A549 (cell line): Measurements from ENCODE around the gene ZMYND8. TPM values are rescaled to one million over a fixed set of nuclear protein-coding genes. Genes with fewer than 3 reads are reported as not detected.

Experiments
- ATAC-seq, 2 experiments: fragments of 200-7000 bp in 1 of 2; fragments of >200 bp in 1 of 2; cut with Nextera tagmentation in 1 of 2; cut with Tn5 transposase in 1 of 2; 3 replicates each; pipeline versions ENCODE4 v1.8.0 to v1.9.1; 2018 to 2020; ENCODE audit warnings: mild to moderate bottlenecking in 1 of 2, moderate library complexity in 1 of 2
- CTCF ChIA-PET: fragments of 300-600 bp; sonication (Branson Sonifier 250); formaldehyde crosslinking; extraction: SDS; loops from one replicate; lab custom pipeline; 2021; ENCODE audit warnings: antibody characterized with exemption, inconsistent platforms; lab: Yijun Ruan, JAX
- POLR2A ChIA-PET: fragments of 350-600 bp; formaldehyde crosslinking; extraction: SDS; loops from one replicate; lab custom pipeline; 2021; ENCODE audit warnings: antibody characterized with exemption, inconsistent platforms; lab: Yijun Ruan, JAX
- DNase-seq, 2 experiments: peaks; one replicate each; pipeline versions ENCODE4 v3.0.0 to v3.0.0-alpha.2; 2011 to 2016; ENCODE audit warnings: low read depth in 1 of 2, low spot score in 1 of 2
- FAIRE-seq: peaks from 2 replicates; lab custom pipeline; 2011; peaks lifted over from hg19 to GRCh38; lab: Jason Lieb, UNC
- H3K27ac ChIP-seq, 2 experiments: fragments of >200 bp; sonication (Bioruptor Twin); formaldehyde crosslinking; 3 replicates each; pipeline ENCODE4 v1.5.1; 2016 to 2017
- H3K4me1 ChIP-seq: fragments of >200 bp; sonication (Bioruptor Twin); formaldehyde crosslinking; 3 replicates; pipeline ENCODE4 v1.6.1; 2016
- H3K4me2 ChIP-seq: fragments of >200 bp; sonication (Bioruptor Twin); formaldehyde crosslinking; 3 replicates; pipeline ENCODE4 v1.6.1; 2016
- H3K4me3 ChIP-seq: fragments of >200 bp; sonication (Bioruptor Twin); formaldehyde crosslinking; 3 replicates; pipeline ENCODE4 v1.5.1; 2016
- H3K9me3 ChIP-seq: fragments of >200 bp; sonication (Bioruptor Twin); formaldehyde crosslinking; 3 replicates; pipeline ENCODE4 v1.6.1; 2016
- ATOH8 ChIP-seq: fragments of 250-450 bp; sonication (Bioruptor Pico); IDR thresholded peaks from 2 replicates; pipeline ENCODE4 v1.5.0; 2020; ENCODE audit warnings: low read depth, mild to moderate bottlenecking, moderate library complexity
- BCL3 ChIP-seq: fragments of >200 bp; sonication (Bioruptor Twin); formaldehyde crosslinking; IDR thresholded peaks from 3 replicates; pipeline ENCODE4 v1.6.1; 2016
- BHLHE40 ChIP-seq: IDR thresholded peaks from 2 replicates; pipeline ENCODE4 v1.6.1; 2012; ENCODE audit warnings: low read depth, low read length, inconsistent platforms
- CBX2 ChIP-seq: fragments of 200-600 bp; sonication (generic); IDR thresholded peaks from 2 replicates; pipeline ENCODE4 v1.6.1; 2016; ENCODE audit warnings: low read depth, mild to moderate bottlenecking, borderline replicate concordance
- CBX8 ChIP-seq: fragments of 200-600 bp; sonication (generic); IDR thresholded peaks from 2 replicates; pipeline ENCODE4 v1.6.1; 2016
- CEBPB ChIP-seq, 2 experiments: fragments of >200 bp in 1 of 2; sonication (Bioruptor Twin) in 1 of 2; formaldehyde crosslinking in 1 of 2; IDR thresholded peaks; 2 replicates each; pipeline ENCODE4 v1.6.1; 2012 to 2016
- E2F6 ChIP-seq: IDR thresholded peaks from 2 replicates; pipeline ENCODE4 v1.6.1; 2012; ENCODE audit warnings: low read depth, borderline replicate concordance
- EHF ChIP-seq: fragments of 250-450 bp; sonication (Bioruptor Pico); IDR thresholded peaks from 2 replicates; pipeline ENCODE4 v1.5.0; 2020; ENCODE audit warnings: mild to moderate bottlenecking
- EHMT2 ChIP-seq: fragments of 200-600 bp; sonication (generic); IDR thresholded peaks from 2 replicates; pipeline ENCODE4 v1.6.1; 2016; ENCODE audit warnings: antibody characterized with exemption, low read depth, mild to moderate bottlenecking, moderate library complexity
- ELK1 ChIP-seq: fragments of 150-350 bp; IDR thresholded peaks from 2 replicates; pipeline ENCODE4 v1.6.1; 2014; ENCODE audit warnings: low read depth, mild to moderate bottlenecking, low read length
- EP300 ChIP-seq, 2 experiments: fragments of >200 bp; sonication (Bioruptor Twin); formaldehyde crosslinking; IDR thresholded peaks; 2 replicates in 1 of 2; 3 replicates in 1 of 2; pipeline ENCODE4 v1.6.1; 2016 to 2017
- FOSL2 ChIP-seq, 2 experiments: fragments of 450-650 bp in 1 of 2; fragments of >200 bp in 1 of 2; sonication (Bioruptor Twin) in 1 of 2; formaldehyde crosslinking; IDR thresholded peaks; 2 replicates each; pipeline versions ENCODE4 v1.5.0 to v1.6.1; 2016 to 2020; ENCODE audit warnings: mild to moderate bottlenecking in 1 of 2, moderate library complexity in 1 of 2
- FOXS1 ChIP-seq: fragments of 250-450 bp; sonication (Bioruptor Pico); IDR thresholded peaks from 2 replicates; pipeline ENCODE4 v1.5.0; 2020; ENCODE audit warnings: mild to moderate bottlenecking, moderate library complexity
- GATA3 ChIP-seq: IDR thresholded peaks from 2 replicates; pipeline ENCODE4 v1.6.1; 2012; ENCODE audit warnings: borderline replicate concordance
- HEYL ChIP-seq: fragments of 250-450 bp; sonication (Bioruptor Pico); IDR thresholded peaks from 2 replicates; pipeline ENCODE4 v1.8.0; 2021; ENCODE audit warnings: mild to moderate bottlenecking, moderate library complexity
- HOXB13 ChIP-seq: fragments of 250-450 bp; sonication (Bioruptor Pico); IDR thresholded peaks from 2 replicates; pipeline ENCODE4 v1.5.0; 2020; ENCODE audit warnings: low read depth, mild to moderate bottlenecking, moderate library complexity
- JUN ChIP-seq, 2 experiments: fragments of >200 bp; sonication (Bioruptor Twin); formaldehyde crosslinking; IDR thresholded peaks; 2 replicates in 1 of 2; 3 replicates in 1 of 2; pipeline ENCODE4 v1.6.1; 2016 to 2017
- JUNB ChIP-seq: fragments of >200 bp; sonication (Bioruptor Twin); formaldehyde crosslinking; IDR thresholded peaks from 2 replicates; pipeline ENCODE4 v1.6.1; 2016
- KDM5A ChIP-seq: fragments of 200-600 bp; sonication (generic); IDR thresholded peaks from 2 replicates; pipeline ENCODE4 v1.6.1; 2016; ENCODE audit warnings: antibody characterized with exemption, mild to moderate bottlenecking
- MAZ ChIP-seq: fragments of 150-350 bp; IDR thresholded peaks from 2 replicates; pipeline ENCODE4 v1.6.1; 2014; ENCODE audit warnings: antibody characterized with exemption, low read depth, low read length, borderline replicate concordance
- MYC ChIP-seq: IDR thresholded peaks from 2 replicates; pipeline ENCODE4 v1.6.1; 2012; ENCODE audit warnings: mild to moderate bottlenecking, inconsistent platforms, low read length, improper control_type of control experiment, borderline replicate concordance
- NFE2L2 ChIP-seq: fragments of 150-350 bp; conservative IDR thresholded peaks from 2 replicates; pipeline ENCODE4 v1.6.1; 2014; ENCODE audit warnings: low read length
- NR3C1 ChIP-seq: fragments of >200 bp; sonication (Bioruptor Twin); formaldehyde crosslinking; IDR thresholded peaks from 3 replicates; pipeline ENCODE4 v1.6.1; 2017
- PHF8 ChIP-seq: fragments of 200-600 bp; sonication (generic); IDR thresholded peaks from 2 replicates; pipeline ENCODE4 v1.6.1; 2016; ENCODE audit warnings: low read depth, mild to moderate bottlenecking, antibody characterized with exemption, moderate library complexity, borderline replicate concordance
- POLR2AphosphoS2 ChIP-seq: conservative IDR thresholded peaks from 2 replicates; pipeline ENCODE4 v1.6.1; 2012; ENCODE audit warnings: low read length, improper control_type of control experiment, inconsistent platforms
- RAD21 ChIP-seq, 2 experiments: fragments of >200 bp in 1 of 2; sonication (Bioruptor Twin) in 1 of 2; formaldehyde crosslinking in 1 of 2; IDR thresholded peaks in 1 of 2; conservative IDR thresholded peaks in 1 of 2; 2 replicates in 1 of 2; 3 replicates in 1 of 2; pipeline ENCODE4 v1.6.1; 2012 to 2018; ENCODE audit warnings: inconsistent platforms in 1 of 2
- SMC3 ChIP-seq: fragments of >200 bp; sonication (Bioruptor Twin); formaldehyde crosslinking; IDR thresholded peaks from 3 replicates; pipeline ENCODE4 v1.6.1; 2018; ENCODE audit warnings: inconsistent platforms
- TFCP2L1 ChIP-seq: fragments of 250-450 bp; sonication (Bioruptor Pico); IDR thresholded peaks from 2 replicates; pipeline ENCODE4 v1.5.0; 2021; ENCODE audit warnings: mild to moderate bottlenecking
- TP53 ChIP-seq: fragments of 250-450 bp; sonication (Bioruptor Pico); IDR thresholded peaks from 2 replicates; pipeline ENCODE4 v1.5.0; 2021; ENCODE audit warnings: mild to moderate bottlenecking, moderate library complexity
- ZC3H11A ChIP-seq: fragments of 450-650 bp; IDR thresholded peaks from 2 replicates; pipeline ENCODE4 v1.6.1; 2014; ENCODE audit warnings: antibody characterized with exemption, mild to moderate bottlenecking
- ZFP36 ChIP-seq: fragments of 450-650 bp; IDR thresholded peaks from 2 replicates; pipeline ENCODE4 v1.6.1; 2014; ENCODE audit warnings: borderline replicate concordance; ENCODE audit not compliant: partially characterized antibody
- ZNF302 ChIP-seq: fragments of 250-450 bp; sonication (Bioruptor Pico); IDR thresholded peaks from 2 replicates; pipeline ENCODE4 v1.9.0; 2021; ENCODE audit warnings: inconsistent platforms, mild to moderate bottlenecking, moderate library complexity
- ZSCAN20 ChIP-seq: fragments of 250-450 bp; sonication (Bioruptor Pico); IDR thresholded peaks from 2 replicates; pipeline ENCODE4 v1.8.0; 2022; ENCODE audit warnings: mild to moderate bottlenecking, moderate library complexity
- WGBS: methylation state at CpG from one replicate; pipeline ENCODE4 v1.1.6; 2017; ENCODE audit errors: missing lambda C conversion rate; 5-methylcytosine and 5-hydroxymethylcytosine counted together
- polyA plus RNA-seq, 4 experiments: library from polyadenylated mRNA; depleted of rRNA in 3 of 4; stranded (reverse); fragments of >200 nt; fragmentation: RNase III in 1 of 4; extraction: RNeasy Plus Mini Kit Qiagen cat#74134 plus additional on column Dnase treatment in 1 of 4; gene quantifications; 2 replicates in 3 of 4; 3 replicates in 1 of 4; pipeline ENCODE4 v1.2.3, GENCODE V29; 2011 to 2017
- TF ChIP-seq, protein P1 (sequence below): fragments of >200 bp; sonication (Bioruptor Twin); formaldehyde crosslinking; IDR thresholded peaks from 2 replicates; pipeline ENCODE4 v1.6.1; 2016
- TF ChIP-seq, protein P2 (sequence below): IDR thresholded peaks from 2 replicates; pipeline ENCODE4 v1.6.1; 2012

Gene ZMYND8
- polyA plus RNA-seq, 2 of the 4 experiments (the other 2 are of a cell fraction) = 10.4 to 24.9 TPM

- ATAC-seq = peak; percentile 89 to 94
- peak; percentile 87 to 93 for DNase-seq
- H3K4me1 ChIP-seq = peaks cover 72% of the 10 kb centered on the region
- peak overlapping the region; percentile 84 to 93 for H3K27ac ChIP-seq
- H3K4me2 ChIP-seq = peak overlapping the region; percentile 74
- CTCF ChIA-PET = interaction anchor here (0.7 to 14.7 kb wide), 18 partner anchors 8 to 522 kb away, joined by 3 to 684 read pairs (median 10); partner anchors contain the start of gene ZMYND8
- no peak overlapping the region for H3K4me3 ChIP-seq
- TF ChIP-seq HOXB13 (CRISPR knock-in tag) = 0 out of 2 replicates have a peak, but pooled peaks have one; percentile 53
- no peak for TF ChIP-seq CBX2
- TF ChIP-seq FOXS1 (CRISPR knock-in tag) = 0 out of 2 replicates have a peak, but pooled peaks have one; percentile 31
- no peak for TF ChIP-seq ZC3H11A
- no peak for TF ChIP-seq TP53 (CRISPR knock-in tag)
- no peak for TF ChIP-seq KDM5A
- peak in 1 of 2 experiments; percentile 66; a peak in 4 of 5 replicates for TF ChIP-seq RAD21 (conservative IDR thresholded peaks at IDR 0.05 in 1 of 2, IDR thresholded peaks at IDR 0.05 in 1 of 2)
- TF ChIP-seq EP300 (IDR thresholded peaks at IDR 0.05) = peak; percentile 94 to 95
- TF ChIP-seq MAZ = no peak
- TF ChIP-seq MYC = no peak
- no peak for TF ChIP-seq NFE2L2
- peak; percentile 99 for TF ChIP-seq JUNB
- TF ChIP-seq FOSL2 (IDR thresholded peaks at IDR 0.05) = peak; percentile 99
- peak; percentile 99 for TF ChIP-seq FOSL2 (CRISPR knock-in tag; IDR thresholded peaks at IDR 0.05)
- no peak for TF ChIP-seq POLR2AphosphoS2
- TF ChIP-seq, protein P1, sequence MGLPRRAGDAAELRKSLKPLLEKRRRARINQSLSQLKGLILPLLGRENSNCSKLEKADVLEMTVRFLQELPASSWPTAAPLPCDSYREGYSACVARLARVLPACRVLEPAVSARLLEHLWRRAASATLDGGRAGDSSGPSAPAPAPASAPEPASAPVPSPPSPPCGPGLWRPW = peak; percentile 54; the same call in 1 of the 2 replicates
- peak; percentile 69 for TF ChIP-seq SMC3
- TF ChIP-seq EHF (CRISPR knock-in tag) = no peak
- TF ChIP-seq, protein P2, sequence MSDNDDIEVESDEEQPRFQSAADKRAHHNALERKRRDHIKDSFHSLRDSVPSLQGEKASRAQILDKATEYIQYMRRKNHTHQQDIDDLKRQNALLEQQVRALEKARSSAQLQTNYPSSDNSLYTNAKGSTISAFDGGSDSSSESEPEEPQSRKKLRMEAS = peak; percentile 67
- no peak for TF ChIP-seq ELK1
- TF ChIP-seq ZFP36 = no peak
- no peak for TF ChIP-seq CBX8
- TF ChIP-seq NR3C1 = no peak
- peak; percentile 87 to 90 for TF ChIP-seq CEBPB (IDR thresholded peaks at IDR 0.05)
- TF ChIP-seq ZSCAN20 = no peak
- 0 out of 2 replicates have a peak, but pooled peaks have one; percentile 18 for TF ChIP-seq ATOH8
- TF ChIP-seq EHMT2 = no peak
- TF ChIP-seq E2F6 = no peak
- peak; percentile 79 for TF ChIP-seq GATA3
- peak; percentile 93 to 98; a peak in 4 of 5 replicates for TF ChIP-seq JUN (IDR thresholded peaks at IDR 0.05)
- TF ChIP-seq ZNF302 (CRISPR knock-in tag) = no peak
- peak; percentile 87; the same call in 1 of the 3 replicates for TF ChIP-seq BCL3
- no peak; the same call in none of the 2 replicates for TF ChIP-seq HEYL
- TF ChIP-seq TFCP2L1 (CRISPR knock-in tag) = no peak
- TF ChIP-seq PHF8 = no peak
- no peak for TF ChIP-seq BHLHE40
- POLR2A ChIA-PET = interaction anchor here (1.1 to 4.5 kb wide), 10 partner anchors 21 to 228 kb away, joined by 3 to 83 read pairs (median 6); partner anchors contain the start of genes NCOA3 and ZMYND8
- no peak for FAIRE-seq
- 3% methylated on average over 4 of the region's 4 CpGs for WGBS
- H3K9me3 ChIP-seq = no peaks in the 10 kb centered on the region
These were observed 81.9 kb downstream of the ZMYND8 start for GRCh38 chr20:47274401-47275108.
